ENCODE data around the gene ASB18. TPM values are rescaled to one million over a fixed set of nuclear protein-coding genes. Genes with fewer than 3 reads are reported as not detected.

The ASB18 gene
- total and polyA plus RNA-seq, 2 of the 13 experiments (the other 11 are each of a cell fraction or from before 2014, with no cell fraction given) = not detected

GRCh38 chr2:236240228-236240990 lies 23.8 kb downstream of the ASB18 start:
- no peak overlapping the region for H3K4me3 ChIP-seq (replicated peaks in 1 of 3; ENCODE audit: insufficient read depth in 1 of 3, low read depth in 2 of 3, low read length in 3 of 3)
- in situ Hi-C loops (cut with HindIII; ENCODE audit: extremely low pct_ligation_motif_present, low pct_unique_long_range_greater_than_20kb) (no loop called here), intact Hi-C loops (cut with micrococcal nuclease; ENCODE audit: unreplicated experiment) (no loop called here)
- no peaks in the 10 kb centered on the region for H3K79me2 ChIP-seq (ENCODE audit: insufficient read depth, low read length)
- FAIRE-seq (no peak), DNase-seq (ENCODE audit: low spot score) (no peak), ATAC-seq (no peak; the same call in 2 of the 3 replicates)
- POLR2A ChIA-PET = no interaction called here
- no peaks in the 10 kb centered on the region for H3K4me1 ChIP-seq (ENCODE audit: insufficient read depth, low read length)
- no TSS peak for BruUV-seq (replicated peaks)
- no peak for TF ChIP-seq EEA1 (CRISPR knock-in tag; IDR thresholded peaks at IDR 0.05; ENCODE audit: borderline replicate concordance)
- TF ChIP-seq DNMT3B (CRISPR knock-in tag; conservative IDR thresholded peaks at IDR 0.05) = no peak
- TF ChIP-seq ZNF644 (CRISPR knock-in tag; IDR thresholded peaks at IDR 0.05; ENCODE audit: low read depth) = no peak
- TF ChIP-seq ZBTB26 (CRISPR knock-in tag; IDR thresholded peaks at IDR 0.05; ENCODE audit: borderline replicate concordance) = no peak
- TF ChIP-seq ZSCAN20 (CRISPR knock-in tag; IDR thresholded peaks at IDR 0.05; ENCODE audit: borderline replicate concordance) = no peak
- no peak overlapping the region for H2AFZ ChIP-seq (ENCODE audit: low read length)
- H4K20me1 ChIP-seq (ENCODE audit: insufficient read depth, low read length) = no peaks in the 10 kb centered on the region
- no peak overlapping the region for H3K4me2 ChIP-seq (ENCODE audit: low read depth, low read length)
- no peaks in the 10 kb centered on the region for H3K36me3 ChIP-seq (replicated peaks in 1 of 2; ENCODE audit: control insufficient read depth in 1 of 2, insufficient read depth in 2 of 2, low read length in 2 of 2)
- no peaks in the 10 kb centered on the region for H3K9me3 ChIP-seq (ENCODE audit: low read length)
- H3K27ac ChIP-seq (ENCODE audit: extremely low read length, insufficient read depth, low read length) = no peak overlapping the region
- peaks cover 15 to 80% of the 10 kb centered on the region in 2 experiments for H3K27me3 ChIP-seq (ENCODE audit: control insufficient read depth in 1 of 2, insufficient read depth in 2 of 2, low read length in 2 of 2)
- CTCF ChIA-PET (ENCODE audit: low intra/inter-chr PET ratio, low total read pairs) = no interaction called here
- H3K9ac ChIP-seq (ENCODE audit: insufficient read depth, low read depth, low read length) = no peak overlapping the region
- 20% methylated on average over 13 of the region's 15 CpGs for WGBS (ENCODE audit: low lambda C conversion rate)
